Measurements from ENCODE around the gene WWC2.

DNA sequence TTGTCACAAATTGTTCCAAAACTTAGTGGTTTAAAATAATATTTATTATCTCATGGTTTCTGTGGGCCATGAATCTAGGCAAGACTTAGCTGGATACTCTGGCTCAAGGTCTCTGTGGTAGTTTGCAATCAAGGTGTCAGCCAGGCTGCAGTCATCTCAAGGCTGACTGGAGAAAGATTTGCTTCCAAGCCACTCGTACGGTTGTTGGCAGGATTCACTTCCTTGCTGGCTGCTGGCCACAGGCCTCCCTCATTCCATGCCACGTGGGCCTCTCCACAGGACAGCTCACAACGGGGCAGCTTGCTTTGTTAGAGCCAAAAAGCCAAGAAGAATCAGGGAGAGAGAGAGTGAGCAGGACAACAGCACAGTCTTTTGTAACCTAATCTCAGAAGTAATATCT, 101.4 kb downstream of the WWC2 start:
- TF ChIP-seq, protein P1, sequence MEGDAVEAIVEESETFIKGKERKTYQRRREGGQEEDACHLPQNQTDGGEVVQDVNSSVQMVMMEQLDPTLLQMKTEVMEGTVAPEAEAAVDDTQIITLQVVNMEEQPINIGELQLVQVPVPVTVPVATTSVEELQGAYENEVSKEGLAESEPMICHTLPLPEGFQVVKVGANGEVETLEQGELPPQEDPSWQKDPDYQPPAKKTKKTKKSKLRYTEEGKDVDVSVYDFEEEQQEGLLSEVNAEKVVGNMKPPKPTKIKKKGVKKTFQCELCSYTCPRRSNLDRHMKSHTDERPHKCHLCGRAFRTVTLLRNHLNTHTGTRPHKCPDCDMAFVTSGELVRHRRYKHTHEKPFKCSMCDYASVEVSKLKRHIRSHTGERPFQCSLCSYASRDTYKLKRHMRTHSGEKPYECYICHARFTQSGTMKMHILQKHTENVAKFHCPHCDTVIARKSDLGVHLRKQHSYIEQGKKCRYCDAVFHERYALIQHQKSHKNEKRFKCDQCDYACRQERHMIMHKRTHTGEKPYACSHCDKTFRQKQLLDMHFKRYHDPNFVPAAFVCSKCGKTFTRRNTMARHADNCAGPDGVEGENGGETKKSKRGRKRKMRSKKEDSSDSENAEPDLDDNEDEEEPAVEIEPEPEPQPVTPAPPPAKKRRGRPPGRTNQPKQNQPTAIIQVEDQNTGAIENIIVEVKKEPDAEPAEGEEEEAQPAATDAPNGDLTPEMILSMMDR (IDR thresholded peaks at IDR 0.05; ENCODE audit: low read depth, low read length), result no peak
- no peak for TF ChIP-seq EZH2phosphoT487 (IDR thresholded peaks at IDR 0.05; ENCODE audit: low read depth)
